Forelimb muscle (tissue), 1 donor: ENCODE measurements around the gene PTPRC. TPM values are rescaled to one million over a fixed set of nuclear protein-coding genes. Genes with fewer than 3 reads are reported as not detected.

Experiments
- DNase-seq: peaks from one replicate; pipeline ENCODE4 v3.0.0-alpha.2; 2013; ENCODE audit warnings: low read depth
- polyA plus RNA-seq: library from polyadenylated mRNA; unstranded; fragments of 120-200 nt; gene quantifications from one replicate; pipeline ENCODE4 v1.2.1, GENCODE V29; 2013; ENCODE audit not compliant: insufficient read length

PTPRC gene
- polyA plus RNA-seq, 1 donor, result 5.0 TPM

DNA sequence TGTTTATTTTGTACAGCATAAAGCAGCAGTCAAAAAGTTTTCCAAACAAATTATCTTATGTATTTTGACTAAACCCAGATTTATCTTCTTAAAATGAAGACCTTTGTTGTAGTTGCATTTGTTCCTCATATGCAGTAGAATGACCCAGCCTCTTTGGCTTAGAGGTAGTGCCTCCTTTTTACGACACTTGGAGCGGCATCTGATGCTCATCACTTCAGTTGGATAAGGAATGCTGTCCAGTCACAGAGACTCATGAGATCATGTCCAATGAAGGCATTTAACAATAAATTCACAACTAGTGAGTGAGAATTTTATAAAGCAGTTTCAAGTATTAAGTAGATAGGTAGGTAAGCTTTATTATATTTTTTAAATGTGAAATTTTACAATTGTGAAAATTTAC, 35.2 kb downstream of the PTPRC start:
- no peak for DNase-seq

DNA sequence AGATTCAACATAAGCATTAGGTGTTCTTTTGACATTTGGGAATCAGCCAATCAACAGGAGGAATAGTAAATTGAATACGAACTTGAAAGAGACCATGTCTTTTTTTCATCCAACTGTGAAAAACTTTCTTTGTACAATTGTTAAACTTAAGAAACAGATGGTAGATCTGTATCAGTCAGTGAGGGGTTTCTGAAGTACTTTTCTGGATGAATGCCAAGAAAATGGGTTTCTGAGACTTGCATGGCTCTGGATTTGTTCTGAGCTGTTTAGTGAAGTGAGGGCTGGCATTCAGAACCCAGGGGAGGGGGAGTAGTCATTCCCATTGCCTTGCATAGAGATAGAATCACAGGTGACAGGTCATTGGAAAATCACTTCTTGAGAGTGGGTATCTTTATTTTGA, 37.4 kb downstream of the PTPRC start:
- no peak for DNase-seq

DNA sequence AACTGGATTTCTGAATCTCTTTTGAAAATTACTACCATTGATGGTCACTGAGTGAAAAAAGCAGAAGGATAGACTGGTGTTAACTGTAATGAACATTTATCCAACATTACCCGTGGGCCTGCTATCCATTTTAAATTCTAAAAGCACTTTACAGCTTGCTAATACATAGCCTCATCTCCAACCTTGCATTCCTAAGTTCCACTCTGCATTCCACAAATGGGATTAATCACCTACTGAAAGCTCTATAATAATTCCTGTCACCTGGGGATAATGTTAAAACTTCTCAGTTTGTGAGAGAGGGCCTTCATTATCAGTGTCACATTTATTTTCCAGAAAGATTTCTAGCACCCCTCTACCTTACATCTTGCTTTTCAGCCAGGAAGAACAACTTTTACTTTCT, 38.2 kb downstream of the PTPRC start:
- no peak for DNase-seq

DNA sequence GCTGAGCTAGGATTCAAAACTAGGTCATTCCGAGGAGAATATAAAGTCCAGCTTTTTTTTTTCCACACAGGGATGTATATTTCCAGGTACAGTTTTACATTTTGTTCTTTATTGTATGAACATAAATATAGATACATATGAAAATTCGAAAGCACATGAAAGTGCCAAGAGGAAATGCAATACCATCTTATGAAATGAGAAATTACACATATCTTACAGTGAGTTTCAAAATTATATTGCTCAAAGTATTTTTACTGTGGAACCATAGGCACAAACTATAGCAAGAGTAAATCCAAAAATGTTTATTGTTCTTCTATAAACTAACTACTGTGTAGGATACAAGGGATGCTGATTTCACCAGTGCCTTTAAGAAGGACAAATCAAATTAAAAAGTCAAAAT, 39.0 kb downstream of the PTPRC start:
- DNase-seq, result no peak

DNA sequence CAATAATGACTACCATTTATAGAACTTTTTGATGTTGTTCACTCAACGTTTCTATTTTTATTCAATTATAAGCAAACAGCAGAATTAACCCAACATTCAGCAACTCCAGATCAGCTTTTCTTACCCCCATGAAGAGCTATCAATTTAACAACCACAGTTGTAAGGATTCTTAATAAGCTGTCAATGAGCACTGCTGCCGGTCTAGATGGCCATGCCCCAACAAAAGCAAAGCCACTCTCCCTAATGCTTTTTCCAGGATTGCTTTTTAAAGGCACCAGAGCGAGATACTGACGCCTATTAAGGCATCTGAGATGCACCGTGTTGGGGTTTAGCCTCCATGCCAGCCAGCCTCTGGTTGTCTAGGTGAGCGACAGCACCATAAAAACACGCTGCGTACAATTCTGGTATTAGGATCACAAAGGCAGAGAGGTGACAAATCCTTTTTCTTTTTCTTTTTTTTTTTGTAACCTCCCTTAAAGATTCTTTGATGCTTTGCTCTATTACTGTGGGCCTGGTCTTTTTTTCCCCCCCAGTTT, 39.5 kb downstream of the PTPRC start:
- DNase-seq, result no peak

DNA sequence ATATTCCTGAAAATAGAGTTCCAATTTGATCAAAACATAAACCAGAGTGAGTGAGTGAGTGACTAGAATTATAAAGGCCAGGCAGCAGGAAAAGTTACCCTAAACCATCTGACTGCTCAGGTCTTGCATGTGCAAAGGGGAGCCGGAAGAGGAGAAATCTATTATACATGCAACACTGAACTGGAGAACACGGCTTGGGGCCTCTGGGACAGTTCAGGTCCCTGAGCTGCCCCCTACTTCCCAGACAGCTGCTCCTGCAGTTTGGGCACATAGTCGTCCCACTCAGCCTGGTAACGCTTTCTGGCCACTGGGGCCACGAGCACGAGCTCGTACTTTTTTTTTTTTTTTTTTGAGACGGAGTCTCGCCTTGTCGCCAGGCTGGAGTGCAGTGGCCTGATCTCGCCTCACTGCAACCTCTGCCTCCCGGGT, 40.1 kb downstream of the PTPRC start:
- DNase-seq, result no peak

DNA sequence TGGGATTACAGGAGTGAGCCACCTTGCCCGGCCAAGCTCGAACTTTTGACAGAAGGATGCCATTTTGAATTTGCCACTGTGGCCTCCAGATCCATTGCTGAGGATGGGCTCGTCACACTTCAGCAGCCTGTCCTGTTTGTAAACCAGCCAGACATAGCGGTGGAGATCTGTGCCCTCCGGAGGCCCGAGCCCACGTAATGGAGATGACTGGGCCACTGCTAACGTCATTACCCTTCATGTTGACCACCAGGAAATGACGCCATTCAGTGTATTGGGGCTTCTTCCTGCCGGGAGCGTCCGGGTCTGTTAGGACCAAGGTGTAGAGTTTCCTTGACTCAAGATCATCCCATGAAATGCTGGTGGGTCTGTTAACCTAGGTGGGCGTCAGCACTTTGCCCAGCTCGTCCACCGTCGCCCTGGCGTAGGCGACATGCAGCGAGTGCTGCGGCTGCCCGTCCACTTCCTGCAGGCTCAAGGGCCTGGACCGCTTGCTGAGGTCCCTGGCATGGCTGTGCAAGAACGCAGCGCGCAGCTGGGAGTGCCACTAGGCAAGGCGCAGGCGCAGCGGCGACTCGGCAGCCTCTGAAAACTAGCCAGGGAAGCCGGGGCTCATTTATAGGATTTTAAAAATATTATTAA, 40.8 kb downstream of the PTPRC start:
- no peak for DNase-seq

DNA sequence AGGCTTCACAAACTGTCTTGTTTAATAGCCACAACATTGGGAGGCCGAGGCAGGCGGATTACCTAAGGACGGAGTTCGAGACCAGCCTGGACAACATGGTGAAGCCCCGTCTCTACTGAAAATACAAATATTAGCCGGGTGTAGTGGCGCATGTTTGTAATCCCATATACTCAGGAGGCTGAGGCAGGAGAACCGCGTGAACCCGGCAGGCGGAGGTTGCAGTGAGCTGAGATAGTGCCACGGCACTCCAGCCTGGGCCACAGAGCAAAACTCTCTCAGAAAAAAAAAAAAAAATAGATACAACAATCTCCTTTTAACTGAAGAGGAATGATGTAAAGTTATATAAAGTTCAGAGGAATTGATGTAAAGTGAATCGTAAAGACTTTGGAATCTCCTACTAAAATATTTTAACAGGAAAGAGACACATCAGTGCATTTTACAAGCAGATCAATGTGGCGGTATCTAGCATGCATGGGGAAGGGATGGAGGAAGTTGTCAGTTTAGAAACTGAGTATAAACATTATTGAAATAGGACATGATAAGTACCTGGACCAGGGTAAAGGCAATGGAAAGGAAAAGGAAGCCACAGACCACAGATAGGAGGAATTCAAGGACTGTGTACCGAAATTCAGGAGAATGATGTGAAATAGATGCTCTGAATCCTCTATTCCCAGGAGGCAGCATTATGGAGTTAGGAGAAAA, 41.5 kb downstream of the PTPRC start:
- DNase-seq, result no peak

DNA sequence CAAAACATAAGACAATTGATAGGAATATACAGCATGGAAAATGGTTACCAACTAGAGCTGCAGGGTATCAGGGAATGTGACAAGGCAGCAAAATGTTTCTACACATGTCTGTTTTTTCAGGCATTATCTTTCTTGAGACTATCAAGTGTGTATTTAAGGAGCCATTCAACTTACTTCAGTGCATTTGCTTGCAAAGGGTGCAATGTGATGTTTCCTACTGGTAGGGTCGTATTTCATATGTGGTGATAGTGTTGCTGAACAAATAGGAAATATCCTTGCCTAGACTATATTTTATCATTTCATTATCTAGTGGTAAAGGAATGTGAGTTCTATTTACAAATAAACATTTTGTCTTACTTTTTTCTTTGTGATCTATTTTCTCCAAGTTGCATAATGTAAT, 42.4 kb downstream of the PTPRC start:
- no peak for DNase-seq

DNA sequence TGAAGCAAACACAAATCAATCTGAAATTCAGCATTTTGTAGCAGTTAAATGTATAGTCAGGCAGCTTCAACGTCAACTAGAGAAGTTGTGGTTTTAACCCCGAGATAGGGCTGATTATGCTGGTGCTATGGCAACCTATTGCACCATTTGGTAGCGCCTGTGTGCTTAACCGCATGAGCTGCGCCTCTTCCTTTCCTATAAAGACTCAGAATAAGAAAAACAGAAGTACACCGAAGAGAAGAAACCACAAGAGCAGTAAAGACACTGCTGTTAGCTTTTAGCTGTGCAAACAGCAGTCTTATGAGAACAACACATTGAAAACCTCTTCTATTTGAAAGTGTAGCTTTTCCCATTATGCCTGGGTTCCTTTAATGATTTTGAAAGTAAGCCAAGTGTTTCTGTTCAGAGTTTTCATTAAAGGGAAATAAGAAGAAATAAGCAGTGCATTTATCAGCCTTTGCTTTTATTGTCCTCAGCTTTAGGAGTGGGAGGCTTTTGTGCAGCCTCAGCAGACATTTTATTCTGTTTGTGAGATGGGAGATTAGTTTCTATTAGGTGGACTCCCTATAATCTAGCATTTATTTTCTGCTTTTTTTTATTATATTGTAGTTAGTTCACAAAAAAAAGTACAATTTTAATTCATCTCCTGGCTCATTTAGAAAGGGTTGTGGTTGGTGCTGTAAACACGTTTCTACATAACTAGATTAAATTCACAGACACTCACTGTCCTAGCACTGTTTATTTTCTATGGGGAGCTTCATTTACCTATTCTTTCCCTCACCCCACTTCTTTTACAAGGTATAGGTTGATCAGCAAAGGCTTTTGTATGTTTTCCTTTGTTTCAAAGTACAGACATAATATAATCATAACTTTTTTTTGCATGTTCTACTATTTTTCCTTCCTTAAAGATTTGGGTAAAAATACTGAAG, 43.3 kb downstream of the PTPRC start:
- peak; percentile 55 for DNase-seq

DNA sequence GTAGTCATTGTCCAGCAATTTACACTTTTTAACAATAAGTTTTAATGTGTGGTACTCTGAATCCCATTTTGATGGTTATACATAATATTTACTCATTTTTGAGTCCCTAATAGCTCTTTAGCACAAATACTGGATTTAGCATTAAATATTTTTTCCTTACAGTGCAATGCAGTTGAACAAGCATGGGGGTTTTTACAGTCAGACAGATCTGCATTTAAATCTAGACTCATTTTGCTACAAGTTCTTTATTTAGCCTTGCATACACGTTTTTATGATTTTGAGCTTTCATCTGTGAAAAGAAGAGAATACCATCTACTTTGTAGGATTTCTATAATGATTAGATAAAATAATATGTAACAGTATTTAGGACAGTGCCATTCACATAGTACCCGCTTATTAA, 44.0 kb downstream of the PTPRC start:
- DNase-seq, result no peak

DNA sequence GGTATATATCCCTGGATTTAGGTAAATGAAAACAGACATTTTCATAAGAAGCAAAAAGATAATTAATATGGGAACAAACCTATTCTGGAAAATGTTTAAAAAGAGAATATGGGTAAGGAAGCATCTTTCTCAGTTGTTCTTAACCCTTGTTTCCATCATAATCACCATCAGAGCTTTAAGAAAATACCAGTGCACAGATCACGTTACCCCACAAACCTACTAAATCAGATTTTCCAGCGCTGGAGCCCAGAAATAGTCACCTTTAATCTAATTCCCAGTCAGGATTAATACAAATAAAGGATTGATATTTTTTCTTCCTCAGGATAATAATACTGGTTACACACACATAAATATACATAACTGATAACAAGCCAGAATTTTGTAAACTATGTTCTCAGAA, 44.6 kb downstream of the PTPRC start:
- DNase-seq, result no peak

DNA sequence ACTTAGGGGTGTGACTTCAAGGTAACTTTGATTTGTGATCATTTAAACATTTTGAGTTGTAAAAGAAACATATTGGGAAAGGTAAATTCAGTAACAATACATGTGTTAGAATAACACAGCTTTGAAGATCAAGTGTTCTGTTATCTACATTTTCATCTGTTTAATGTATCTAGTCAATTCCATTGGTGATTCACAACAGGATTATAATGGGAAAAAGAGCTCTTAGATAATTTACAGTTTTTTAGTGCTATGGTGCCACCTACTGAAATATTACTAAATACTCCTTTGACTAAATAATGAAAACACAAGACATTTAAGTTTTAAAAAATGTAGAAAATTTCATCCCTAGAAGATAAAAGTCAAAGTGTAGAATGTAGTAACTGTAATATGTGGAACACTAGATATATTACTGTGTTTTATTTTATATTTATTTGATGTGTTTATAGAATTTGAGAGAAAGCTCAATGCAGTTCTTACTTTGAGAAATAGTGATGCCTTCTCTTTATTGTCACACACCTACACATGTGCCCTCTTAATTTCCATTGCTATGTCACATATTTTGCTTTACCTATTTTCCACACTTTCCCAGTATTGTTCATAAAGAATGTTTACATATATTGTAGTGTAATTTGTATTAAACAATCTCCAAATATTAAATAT, 47.4 kb downstream of the PTPRC start:
- DNase-seq, result peak; percentile 20

DNA sequence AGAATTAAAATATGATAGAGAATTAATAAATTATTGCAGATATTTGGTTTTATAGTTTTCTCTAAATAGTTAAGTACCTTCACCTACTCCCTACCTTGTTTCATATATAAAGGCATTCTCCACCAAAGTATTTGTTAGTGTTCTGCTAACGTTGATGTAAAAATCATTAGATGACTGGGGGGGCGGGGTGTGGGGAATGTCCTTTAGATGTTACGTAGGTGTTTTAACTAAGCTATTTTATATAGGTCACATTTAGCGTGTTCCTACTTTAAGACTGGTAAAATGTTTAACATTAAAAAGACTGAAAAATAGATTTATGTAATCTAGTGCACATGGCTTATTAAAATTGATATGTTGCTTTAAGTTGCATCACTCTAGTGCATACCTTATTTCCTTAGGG, 48.6 kb downstream of the PTPRC start:
- DNase-seq, result no peak

DNA sequence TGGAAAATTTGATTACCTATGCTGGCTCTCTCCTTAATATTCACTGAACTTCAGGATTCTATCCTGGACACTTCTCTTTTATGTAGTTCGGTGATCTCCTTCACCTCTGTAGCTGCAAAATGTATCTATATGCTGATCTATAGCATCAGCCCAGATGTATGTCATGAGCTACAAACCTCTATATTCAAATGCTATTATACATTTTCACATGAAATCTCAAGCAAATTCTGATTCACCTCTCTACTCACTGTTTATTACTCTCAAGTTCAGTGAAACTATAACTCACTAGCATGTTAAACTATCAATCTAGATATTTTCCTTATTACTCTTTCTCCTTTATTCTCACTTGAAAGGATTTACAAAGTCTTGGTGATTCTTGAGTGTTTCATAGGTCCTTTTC, 52.2 kb downstream of the PTPRC start:
- DNase-seq, result no peak

DNA sequence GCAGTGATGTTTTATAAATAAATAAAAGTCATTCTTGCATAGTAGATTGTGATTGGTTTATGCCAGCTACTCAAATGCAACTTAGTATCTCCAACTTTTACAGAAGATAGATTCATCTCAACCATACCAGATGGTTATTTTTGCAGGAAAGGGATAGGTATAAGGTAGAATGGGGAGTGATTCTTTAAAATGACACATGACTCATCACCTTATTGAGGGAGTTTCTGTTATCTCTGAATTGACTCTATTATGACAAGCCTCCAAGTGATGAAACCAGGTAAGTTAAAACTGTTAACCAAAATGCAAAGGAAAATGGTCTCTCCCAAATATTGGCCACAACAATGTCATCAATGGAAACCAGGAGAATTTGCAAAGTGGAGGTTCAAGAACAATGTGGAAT, 54.5 kb downstream of the PTPRC start:
- no peak for DNase-seq

DNA sequence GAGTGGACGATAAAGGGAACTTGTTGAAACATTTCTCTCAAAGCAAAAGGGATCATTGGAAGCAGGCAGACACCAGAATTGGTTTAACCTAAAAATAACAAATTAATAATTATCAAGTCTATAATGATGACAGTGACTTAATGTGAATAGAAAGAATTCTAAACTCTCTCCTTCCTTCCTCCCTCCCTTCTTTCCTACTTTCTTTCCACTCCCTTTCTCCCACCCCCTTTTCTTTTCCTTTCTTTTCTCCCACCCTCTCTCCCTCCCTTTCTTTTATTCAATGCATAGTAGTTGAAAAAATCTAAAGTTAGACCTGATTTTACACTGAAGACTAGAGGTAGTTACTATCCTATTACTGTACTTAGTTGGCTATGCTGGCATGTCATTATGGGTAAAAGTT, 55.7 kb downstream of the PTPRC start:
- DNase-seq, result no peak

DNA sequence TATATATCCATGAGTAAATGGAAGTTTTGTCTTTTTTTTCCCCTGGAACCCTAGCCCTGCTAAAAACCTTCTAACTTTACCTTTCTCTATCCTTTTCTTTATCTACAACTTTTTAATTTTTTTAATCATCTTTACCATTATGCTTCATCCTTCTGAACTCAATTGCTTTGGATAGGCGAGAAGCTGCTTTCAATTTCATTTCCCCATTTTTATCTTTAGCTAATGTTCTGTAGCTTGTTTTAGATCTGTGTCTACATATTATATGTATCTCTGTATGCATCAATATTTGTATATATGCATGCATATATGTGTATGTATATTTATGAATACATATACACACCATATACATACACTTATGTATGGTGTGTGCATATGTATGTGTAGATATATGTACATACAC, 57.4 kb downstream of the PTPRC start:
- no peak for DNase-seq

DNA sequence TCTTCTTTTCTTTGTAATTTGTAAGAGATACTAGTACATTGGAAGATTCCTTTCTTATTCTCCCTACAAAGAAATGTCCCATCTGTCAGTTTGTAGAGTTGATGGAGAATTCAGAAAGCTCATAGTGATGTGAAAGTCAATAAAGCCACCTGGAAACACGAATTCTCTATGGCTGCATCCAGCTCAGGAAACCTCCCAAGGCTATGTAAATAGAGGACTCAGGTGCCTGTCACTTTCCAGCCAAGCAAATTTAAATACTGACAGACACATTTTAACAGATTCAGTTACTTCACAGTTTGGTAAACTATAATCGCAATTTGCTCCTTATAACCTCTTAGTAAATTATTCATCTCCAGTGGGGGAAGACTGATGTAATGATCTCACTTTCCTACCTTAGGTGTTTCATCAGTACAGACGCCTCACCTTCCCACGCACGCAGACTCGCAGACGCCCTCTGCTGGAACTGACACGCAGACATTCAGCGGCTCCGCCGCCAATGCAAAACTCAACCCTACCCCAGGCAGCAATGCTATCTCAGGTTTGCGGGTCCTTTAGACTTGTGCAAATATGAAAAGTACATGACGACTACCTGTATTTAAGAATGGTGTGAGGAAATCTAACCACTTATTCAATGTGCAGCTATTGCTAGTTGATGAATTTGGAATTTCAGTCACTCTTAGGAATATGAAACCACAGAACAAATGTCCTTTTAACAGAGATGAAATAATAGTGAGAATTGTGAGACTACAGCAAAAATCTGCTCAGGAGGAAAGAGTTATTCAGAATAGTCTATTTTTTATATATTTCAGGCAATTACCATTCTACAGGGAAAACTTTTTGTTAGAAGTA, 60.6 kb downstream of the PTPRC start:
- no peak for DNase-seq

DNA sequence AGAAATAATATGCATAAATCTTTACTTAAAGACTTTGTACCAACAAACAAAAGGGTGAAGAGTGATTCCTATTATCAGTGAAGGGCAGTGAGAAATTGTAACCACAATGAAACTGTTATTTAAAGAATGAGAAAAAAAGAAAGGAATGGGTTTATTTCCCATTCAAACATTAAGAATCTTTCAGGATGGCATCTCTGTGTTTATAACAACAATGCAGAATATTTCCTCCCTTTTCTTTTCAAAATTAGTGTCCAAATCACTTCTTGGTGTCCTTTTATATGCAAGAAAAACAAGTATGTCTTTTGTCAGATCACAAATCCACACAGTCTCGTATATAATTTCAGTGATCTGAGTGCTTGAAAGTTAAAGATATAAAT, 61.2 kb downstream of the PTPRC start:
- DNase-seq, result no peak

DNA sequence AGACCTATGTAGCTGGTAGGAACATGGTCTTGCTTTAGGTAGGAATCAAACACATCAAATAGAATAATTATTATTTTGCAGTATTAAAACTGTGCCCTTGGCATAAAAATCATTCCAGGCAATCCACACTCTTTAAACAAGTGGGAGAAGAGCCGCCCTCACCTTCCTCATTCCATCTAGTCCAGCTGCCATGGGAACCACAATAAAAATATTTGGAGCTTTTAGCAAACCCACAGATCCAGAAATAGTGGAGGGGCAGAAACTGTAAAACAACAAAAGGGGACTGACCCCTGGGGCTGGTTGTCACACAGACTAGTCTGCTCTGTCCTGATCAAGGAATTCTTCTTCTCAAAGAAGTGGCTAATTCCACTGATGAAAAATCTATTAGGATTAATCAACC, 61.6 kb downstream of the PTPRC start:
- no peak for DNase-seq
